Activated B cell treated with CpG ODN at 0.5 μM for 24 hours (primary cell): Measurements from ENCODE around the gene CEP120. TPM values are rescaled to one million over a fixed set of nuclear protein-coding genes. Genes with fewer than 3 reads are reported as not detected.
"Not testable (repeated sequence)": the region's sequence is repeated elsewhere in the genome, so short reads cannot be mapped to it uniquely, and the experiment has no call there.

ENCODE experiments used
- ATAC-seq: fragments of 200-7000 bp; cut with Tn5 transposase; one replicate; pipeline ENCODE4 v1.10.0; 2021; ENCODE audit warnings: low read depth, mild to moderate bottlenecking, moderate library complexity
- CTCF ChIA-PET: fragments of 350-600 bp; sonication (Branson Sonifier 250); formaldehyde crosslinking; loops from one replicate; lab custom pipeline; 2021; ENCODE audit warnings: antibody characterized with exemption; lab: Charles Lee
- POLR2A ChIA-PET: fragments of 350-600 bp; sonication (Branson Sonifier 250); formaldehyde crosslinking; loops from one replicate; lab custom pipeline; 2021; ENCODE audit warnings: antibody characterized with exemption; lab: Charles Lee
- DNase-seq: peaks from one replicate; pipeline ENCODE4 v3.0.0; 2022
- H3K27ac Mint-ChIP-seq: one replicate; pipeline ENCODE4 v1.8.0; 2020; ENCODE audit warnings: mixed read lengths
- H3K27me3 Mint-ChIP-seq: one replicate; pipeline ENCODE4 v1.8.0; 2021; ENCODE audit warnings: mixed read lengths
- H3K36me3 Mint-ChIP-seq: one replicate; pipeline ENCODE4 v1.8.0; 2021; ENCODE audit warnings: low read depth, mixed read lengths
- H3K4me1 Mint-ChIP-seq: one replicate; pipeline ENCODE4 v1.8.0; 2021; ENCODE audit warnings: mixed read lengths
- H3K4me3 Mint-ChIP-seq: one replicate; pipeline ENCODE4 v1.8.0; 2020; ENCODE audit warnings: mild to moderate bottlenecking, mixed read lengths
- H3K9me3 Mint-ChIP-seq: one replicate; pipeline ENCODE4 v1.8.0; 2020; ENCODE audit warnings: mixed read lengths
- intact Hi-C: fragments of 100-400 bp; cut with micrococcal nuclease; formaldehyde crosslinking; loops from one replicate; pipeline ENCODE4 v1.15.1; 2024
- total RNA-seq: library from RNA; stranded (reverse); gene quantifications from 2 replicates; pipeline ENCODE4 v1.2.3, GENCODE V29; 2022
- TF ChIP-seq, protein P1 (sequence below): fragments of 200-600 bp; IDR thresholded peaks from one replicate; pipeline ENCODE4 v1.8.0; 2022; ENCODE audit warnings: antibody characterized with exemption, mild to moderate bottlenecking

Gene CEP120
- total RNA-seq, 1 donor from 2014 or later: 43.1 TPM

DNA sequence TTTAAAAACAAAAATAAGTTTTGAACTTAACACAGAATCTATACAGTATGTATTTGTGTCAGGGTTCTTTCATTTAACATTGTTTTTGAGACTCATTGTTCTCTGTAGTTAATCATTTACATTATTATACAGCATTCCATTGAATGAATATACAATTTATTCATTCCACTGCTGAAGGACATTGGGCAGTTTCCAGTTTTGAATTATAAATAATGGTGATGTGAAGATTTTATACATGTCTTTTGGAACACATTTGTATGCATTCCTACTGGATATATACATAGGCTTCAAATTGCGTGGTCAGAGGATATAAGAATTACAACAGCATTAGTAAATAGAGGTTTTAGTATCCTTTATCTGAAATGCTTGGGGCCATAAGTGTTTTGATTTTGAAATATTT, 72.0 kb downstream of the CEP120 start:
- DNase-seq: no peak
- POLR2A ChIA-PET: no interaction called here
- Mint-ChIP-seq H3K4me1 (peaks cover 21% of the 10 kb centered on the region), H3K9me3 (no peaks in the 10 kb centered on the region), H3K36me3 (peaks cover 48% of the 10 kb centered on the region), H3K4me3 (no peak overlapping the region), H3K27ac (no peak overlapping the region), H3K27me3 (no peaks in the 10 kb centered on the region)
- TF ChIP-seq, protein P1, sequence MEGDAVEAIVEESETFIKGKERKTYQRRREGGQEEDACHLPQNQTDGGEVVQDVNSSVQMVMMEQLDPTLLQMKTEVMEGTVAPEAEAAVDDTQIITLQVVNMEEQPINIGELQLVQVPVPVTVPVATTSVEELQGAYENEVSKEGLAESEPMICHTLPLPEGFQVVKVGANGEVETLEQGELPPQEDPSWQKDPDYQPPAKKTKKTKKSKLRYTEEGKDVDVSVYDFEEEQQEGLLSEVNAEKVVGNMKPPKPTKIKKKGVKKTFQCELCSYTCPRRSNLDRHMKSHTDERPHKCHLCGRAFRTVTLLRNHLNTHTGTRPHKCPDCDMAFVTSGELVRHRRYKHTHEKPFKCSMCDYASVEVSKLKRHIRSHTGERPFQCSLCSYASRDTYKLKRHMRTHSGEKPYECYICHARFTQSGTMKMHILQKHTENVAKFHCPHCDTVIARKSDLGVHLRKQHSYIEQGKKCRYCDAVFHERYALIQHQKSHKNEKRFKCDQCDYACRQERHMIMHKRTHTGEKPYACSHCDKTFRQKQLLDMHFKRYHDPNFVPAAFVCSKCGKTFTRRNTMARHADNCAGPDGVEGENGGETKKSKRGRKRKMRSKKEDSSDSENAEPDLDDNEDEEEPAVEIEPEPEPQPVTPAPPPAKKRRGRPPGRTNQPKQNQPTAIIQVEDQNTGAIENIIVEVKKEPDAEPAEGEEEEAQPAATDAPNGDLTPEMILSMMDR: no peak
- CTCF ChIA-PET: no interaction called here
- intact Hi-C loops: no loop called here
- ATAC-seq: no peak

DNA sequence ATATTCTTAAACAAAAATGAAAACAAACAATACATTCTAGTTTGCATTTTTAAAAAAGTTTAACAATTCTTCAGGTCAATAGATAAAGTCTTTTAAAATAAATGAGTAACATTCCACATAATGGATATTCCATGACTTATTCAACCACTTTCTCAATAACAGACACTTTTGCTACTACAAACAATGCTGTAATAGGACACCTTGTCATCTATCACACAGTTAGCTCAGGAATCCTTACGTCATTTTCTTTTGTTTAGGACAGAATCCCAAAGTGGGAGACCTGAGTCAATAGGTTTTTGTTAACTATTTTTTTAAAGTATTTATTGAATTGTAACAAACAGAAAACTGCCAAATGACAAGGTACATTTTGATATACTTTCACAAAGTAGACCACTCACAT, 72.5 kb downstream of the CEP120 start:
- H3K36me3 Mint-ChIP-seq: peaks cover 49% of the 10 kb centered on the region
- ATAC-seq: no peak
- ChIA-PET POLR2A (no interaction called here), CTCF (no interaction called here)
- no peaks in the 10 kb centered on the region for H3K9me3 Mint-ChIP-seq
- TF ChIP-seq, protein P1: no peak
- H3K4me1 Mint-ChIP-seq: peaks cover 21% of the 10 kb centered on the region
- H3K27ac Mint-ChIP-seq: no peak overlapping the region
- no peak overlapping the region for H3K4me3 Mint-ChIP-seq
- no peaks in the 10 kb centered on the region for H3K27me3 Mint-ChIP-seq
- DNase-seq: no peak
- intact Hi-C loops: no loop called here

DNA sequence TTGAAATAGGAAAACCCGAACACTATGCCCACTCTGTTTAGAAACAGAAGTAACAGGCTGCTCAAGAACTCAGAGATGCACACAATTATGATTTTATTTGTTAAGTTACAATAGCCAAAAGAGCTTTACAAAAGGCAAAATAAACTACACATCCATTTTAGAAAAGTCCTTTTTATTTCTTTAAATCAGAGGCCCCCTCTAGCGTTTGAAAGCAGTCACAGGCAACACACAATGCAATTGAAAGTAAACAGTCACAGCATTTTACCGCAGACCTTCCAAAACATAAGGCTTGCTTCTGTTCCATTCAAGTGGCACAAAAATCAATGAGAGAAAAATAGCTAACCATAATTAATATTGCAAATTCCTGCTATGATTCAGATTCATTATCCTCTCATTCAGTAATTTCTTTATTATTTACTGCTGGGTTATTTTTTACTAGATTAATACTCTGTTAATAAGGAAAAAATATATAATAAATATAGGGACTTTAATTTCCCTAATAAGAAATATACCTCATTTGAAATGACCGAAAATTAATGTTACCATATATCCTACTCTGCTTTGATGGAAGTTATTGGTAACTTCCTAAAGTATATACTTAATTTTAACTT, 78.3 kb downstream of the CEP120 start:
- POLR2A ChIA-PET: no interaction called here
- CTCF ChIA-PET: interaction anchor here (1.0 to 2.8 kb wide), 5 partner anchors 8 to 837 kb away, joined by 3 to 11 read pairs (median 4); no protein-coding TSS in a partner anchor
- no peak overlapping the region for H3K27ac Mint-ChIP-seq

DNA sequence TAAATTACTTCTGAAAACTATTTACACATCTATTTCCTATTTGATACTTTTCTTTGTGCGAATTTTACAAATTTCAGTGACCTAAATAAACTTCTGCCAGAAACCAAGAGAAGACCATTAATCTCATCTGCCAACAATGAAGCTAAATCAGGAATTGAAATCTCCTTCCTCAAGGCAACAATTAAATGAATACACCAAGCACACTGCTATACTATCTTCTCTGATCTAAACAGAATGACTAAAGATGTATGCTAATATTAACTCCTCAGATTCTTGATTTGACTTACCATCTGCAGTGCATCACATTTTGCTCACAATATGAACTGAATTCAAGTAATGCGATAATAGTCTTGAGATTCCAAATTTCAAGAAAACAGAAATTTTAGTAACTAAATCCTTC, 82.3 kb downstream of the CEP120 start:
- DNase-seq: no peak
- no peaks in the 10 kb centered on the region for H3K9me3 Mint-ChIP-seq
- intact Hi-C loops: no loop called here
- ChIA-PET POLR2A (no interaction called here), CTCF (no interaction called here)
- H3K4me3 Mint-ChIP-seq: no peak overlapping the region
- ATAC-seq: no peak
- H3K27me3 Mint-ChIP-seq: peaks cover 2% of the 10 kb centered on the region
- H3K36me3 Mint-ChIP-seq: peaks cover 13% of the 10 kb centered on the region
- TF ChIP-seq, protein P1: no peak
- H3K4me1 Mint-ChIP-seq: peaks cover 4% of the 10 kb centered on the region
- no peak overlapping the region for H3K27ac Mint-ChIP-seq

More for the DNA sequence above, 78.3 kb downstream of the CEP120 start:
- H3K27me3 Mint-ChIP-seq: no peaks in the 10 kb centered on the region
- no peaks in the 10 kb centered on the region for H3K9me3 Mint-ChIP-seq
- no peak overlapping the region for H3K4me3 Mint-ChIP-seq
- peaks cover 41% of the 10 kb centered on the region for H3K36me3 Mint-ChIP-seq
- ATAC-seq (no peak), DNase-seq (no peak)
- TF ChIP-seq, protein P1: no peak
- peaks cover 12% of the 10 kb centered on the region for H3K4me1 Mint-ChIP-seq
- intact Hi-C loops: loop anchor here (1.0 kb wide), 1 partner anchor 829 kb away; no protein-coding TSS in a partner anchor

DNA sequence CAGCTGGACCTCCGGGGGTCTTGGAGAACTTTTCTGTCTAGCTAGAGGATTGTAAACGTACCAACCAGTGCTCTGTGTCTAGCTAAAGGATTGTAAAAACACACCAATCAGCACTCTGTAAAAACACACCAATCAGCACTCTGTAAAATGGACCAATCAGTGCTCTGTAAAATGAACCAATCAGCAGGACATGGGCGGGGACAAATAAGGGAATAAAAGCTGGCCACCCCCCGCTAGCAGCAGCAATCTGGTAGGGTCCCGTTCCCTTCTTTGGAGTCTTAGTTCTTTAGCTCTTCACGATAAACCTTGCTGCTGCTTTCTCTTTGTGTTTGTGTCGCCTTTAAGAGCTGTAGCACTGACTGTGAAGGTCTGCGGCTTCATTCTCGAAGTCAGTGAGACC, 114.8 kb downstream of the CEP120 start:
- CTCF ChIA-PET: not testable (repeated sequence)

More for the DNA sequence above, 114.8 kb downstream of the CEP120 start:
- H3K4me3 Mint-ChIP-seq, H3K27ac Mint-ChIP-seq, POLR2A ChIA-PET, H3K36me3 Mint-ChIP-seq, intact Hi-C loops, H3K9me3 Mint-ChIP-seq, ATAC-seq, H3K4me1 Mint-ChIP-seq, H3K27me3 Mint-ChIP-seq, DNase-seq: not testable (repeated sequence)
